Measurements from ENCODE around the gene TYMP. TPM values are rescaled to one million over a fixed set of nuclear protein-coding genes. Genes with fewer than 3 reads are reported as not detected.

The TYMP gene
- total RNA-seq, 1 experiment from 2014 or later, result 56.0 TPM

GRCh38 chr22:50560034-50560433 lies 30.2 kb upstream of the TYMP start:
- no TSS peak for BruUV-seq (replicated peaks)
- Histone ChIP-seq H3K4me1 (ENCODE audit: control insufficient read depth, insufficient read depth, low read length) (0 out of 2 replicates have a peak, but pooled peaks cover 4% of the 10 kb centered on the region), H3K9me3 (ENCODE audit: control insufficient read depth, insufficient read depth, low read depth, low read length) (no peaks in the 10 kb centered on the region), H3K4me3 (ENCODE audit: low read depth in 2 of 2, low read length in 2 of 2) (no peak overlapping the region), H3K36me3 (ENCODE audit: control insufficient read depth, insufficient read depth, low read length) (no peaks in the 10 kb centered on the region), H3K27ac (ENCODE audit: low read length) (no peak overlapping the region), H3K27me3 (ENCODE audit: control insufficient read depth, insufficient read depth, low read length) (no peaks in the 10 kb centered on the region)
- TF ChIP-seq POLR2AphosphoS5 (IDR thresholded peaks at IDR 0.05; ENCODE audit: low read depth, low read length) (no peak), REST (IDR thresholded peaks at IDR 0.05; ENCODE audit: insufficient read depth in 1 of 2, low read depth in 2 of 2, low read length in 1 of 2) (no peak), TCF7L2 (IDR thresholded peaks at IDR 0.05; ENCODE audit: low read depth, low read length) (no peak), SIN3A (IDR thresholded peaks at IDR 0.05; ENCODE audit: borderline replicate concordance, insufficient read depth, low read depth, low read length) (no peak)
- TF ChIP-seq, protein P1, sequence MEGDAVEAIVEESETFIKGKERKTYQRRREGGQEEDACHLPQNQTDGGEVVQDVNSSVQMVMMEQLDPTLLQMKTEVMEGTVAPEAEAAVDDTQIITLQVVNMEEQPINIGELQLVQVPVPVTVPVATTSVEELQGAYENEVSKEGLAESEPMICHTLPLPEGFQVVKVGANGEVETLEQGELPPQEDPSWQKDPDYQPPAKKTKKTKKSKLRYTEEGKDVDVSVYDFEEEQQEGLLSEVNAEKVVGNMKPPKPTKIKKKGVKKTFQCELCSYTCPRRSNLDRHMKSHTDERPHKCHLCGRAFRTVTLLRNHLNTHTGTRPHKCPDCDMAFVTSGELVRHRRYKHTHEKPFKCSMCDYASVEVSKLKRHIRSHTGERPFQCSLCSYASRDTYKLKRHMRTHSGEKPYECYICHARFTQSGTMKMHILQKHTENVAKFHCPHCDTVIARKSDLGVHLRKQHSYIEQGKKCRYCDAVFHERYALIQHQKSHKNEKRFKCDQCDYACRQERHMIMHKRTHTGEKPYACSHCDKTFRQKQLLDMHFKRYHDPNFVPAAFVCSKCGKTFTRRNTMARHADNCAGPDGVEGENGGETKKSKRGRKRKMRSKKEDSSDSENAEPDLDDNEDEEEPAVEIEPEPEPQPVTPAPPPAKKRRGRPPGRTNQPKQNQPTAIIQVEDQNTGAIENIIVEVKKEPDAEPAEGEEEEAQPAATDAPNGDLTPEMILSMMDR (IDR thresholded peaks at IDR 0.05), result no peak
- ATAC-seq (no peak), DNase-seq (ENCODE audit: low read depth, low spot score) (no peak)
- in situ Hi-C loops (cut with HindIII; ENCODE audit: low pct_unique_long_range_greater_than_20kb, low sequenced_read_pairs), result no loop called here
- POLR2A ChIA-PET, result no interaction called here
- intact Hi-C loops (cut with micrococcal nuclease; ENCODE audit: unreplicated experiment), result no loop called here
- CTCF ChIA-PET, result no interaction called here

GRCh38 chr22:50556703-50557102 lies 26.9 kb upstream of the TYMP start:
- no peaks in the 10 kb centered on the region for H3K9me3 ChIP-seq (ENCODE audit: control insufficient read depth, insufficient read depth, low read depth, low read length)
- in situ Hi-C loops (cut with HindIII; ENCODE audit: low pct_unique_long_range_greater_than_20kb, low sequenced_read_pairs) (no loop called here), intact Hi-C loops (cut with micrococcal nuclease; ENCODE audit: unreplicated experiment) (no loop called here)
- H3K4me1 ChIP-seq (ENCODE audit: control insufficient read depth, insufficient read depth, low read length), result no peaks in the 10 kb centered on the region
- ChIA-PET CTCF (no interaction called here), POLR2A (interaction anchor here (1.0 kb wide), 1 partner anchor 17 kb away, joined by 18 read pairs; no protein-coding TSS in a partner anchor)
- H3K27ac ChIP-seq (ENCODE audit: low read length), result no peak overlapping the region
- no peak overlapping the region for H3K4me3 ChIP-seq (ENCODE audit: low read depth in 2 of 2, low read length in 2 of 2)
- no peak for ATAC-seq
- no peaks in the 10 kb centered on the region for H3K27me3 ChIP-seq (ENCODE audit: control insufficient read depth, insufficient read depth, low read length)
- H3K36me3 ChIP-seq (ENCODE audit: control insufficient read depth, insufficient read depth, low read length), result no peaks in the 10 kb centered on the region
- TF ChIP-seq SIN3A (IDR thresholded peaks at IDR 0.05; ENCODE audit: borderline replicate concordance, insufficient read depth, low read depth, low read length), result no peak
- TF ChIP-seq TCF7L2 (IDR thresholded peaks at IDR 0.05; ENCODE audit: low read depth, low read length), result no peak
- TF ChIP-seq, protein P1 (IDR thresholded peaks at IDR 0.05), result no peak
- TF ChIP-seq POLR2AphosphoS5 (IDR thresholded peaks at IDR 0.05; ENCODE audit: low read depth, low read length), result no peak
- no peak for TF ChIP-seq REST (IDR thresholded peaks at IDR 0.05; ENCODE audit: insufficient read depth in 1 of 2, low read depth in 2 of 2, low read length in 1 of 2)
- BruUV-seq (replicated peaks), result no TSS peak
- no peak for DNase-seq (ENCODE audit: low read depth, low spot score)
